Gastrocnemius medialis (tissue), 4 donors: ENCODE results near the gene FRMD3.

Experiments used
- POLR2A ChIP-seq, 2 donors: fragments of 450-650 bp; IDR thresholded peaks; one replicate each; pipeline ENCODE4 v1.6.1; 2017; ENCODE audit warnings: antibody characterized with exemption in 2 of 2, mild to moderate bottlenecking in 2 of 2, moderate library complexity in 2 of 2
- TF ChIP-seq, protein P1 (sequence below), 5 experiments: fragments of 450-650 bp in 3 of 5; fragments of 200-600 bp in 2 of 5; sonication (generic) in 2 of 5; IDR thresholded peaks in 4 of 5; conservative IDR thresholded peaks in 1 of 5; 1 replicate in 4 of 5; 2 replicates in 1 of 5; pipeline ENCODE4 v1.5.1; 2016 to 2019; ENCODE audit warnings: antibody characterized with exemption in 5 of 5, mild to moderate bottlenecking in 3 of 5, moderate library complexity in 3 of 5

DNA sequence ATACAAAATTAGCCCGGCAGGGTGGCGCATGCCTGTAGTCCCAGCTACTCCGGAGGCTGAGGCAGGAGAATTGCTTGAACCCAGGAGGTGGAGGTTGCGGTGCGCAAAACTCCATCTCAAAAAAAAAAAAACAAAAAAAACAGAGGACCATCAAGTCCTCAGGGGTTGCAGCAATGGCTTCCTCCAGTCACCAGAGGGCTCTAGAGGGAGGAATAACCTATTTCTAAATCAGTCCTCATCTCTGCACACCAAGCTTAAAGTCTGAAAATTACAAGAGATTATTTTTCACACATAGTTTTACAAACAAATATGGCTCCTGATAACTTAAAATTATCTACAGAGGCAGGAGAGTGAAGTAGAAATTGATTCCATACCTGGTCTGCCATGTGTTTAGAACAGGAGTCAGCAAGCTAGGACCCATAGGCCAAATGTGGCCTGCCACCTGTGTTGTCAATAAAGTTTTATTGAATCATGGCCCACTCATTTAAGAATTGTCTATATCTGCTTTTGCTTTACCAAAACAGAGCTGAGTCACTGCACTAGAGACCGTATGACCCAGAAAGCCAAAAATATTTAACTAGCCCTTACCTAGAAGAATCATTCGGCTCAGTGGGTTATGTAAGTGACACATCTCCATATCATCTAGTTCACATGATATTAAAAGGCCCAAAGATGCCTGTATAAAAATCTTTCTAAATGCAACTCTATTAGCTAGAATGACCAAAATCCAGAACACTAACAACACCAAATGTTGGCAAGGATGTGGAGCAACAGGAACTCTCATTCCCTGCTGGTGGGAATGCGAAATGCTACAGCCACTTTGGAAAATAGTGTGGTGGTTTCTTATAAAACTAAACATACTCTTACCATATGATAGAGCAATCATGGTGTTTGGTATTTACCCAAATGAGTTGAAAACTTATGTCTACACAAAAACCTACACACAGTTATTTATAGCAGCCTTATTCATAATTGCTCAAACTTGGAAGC lies 207.7 kb downstream of the FRMD3 start:
- TF ChIP-seq, protein P1, sequence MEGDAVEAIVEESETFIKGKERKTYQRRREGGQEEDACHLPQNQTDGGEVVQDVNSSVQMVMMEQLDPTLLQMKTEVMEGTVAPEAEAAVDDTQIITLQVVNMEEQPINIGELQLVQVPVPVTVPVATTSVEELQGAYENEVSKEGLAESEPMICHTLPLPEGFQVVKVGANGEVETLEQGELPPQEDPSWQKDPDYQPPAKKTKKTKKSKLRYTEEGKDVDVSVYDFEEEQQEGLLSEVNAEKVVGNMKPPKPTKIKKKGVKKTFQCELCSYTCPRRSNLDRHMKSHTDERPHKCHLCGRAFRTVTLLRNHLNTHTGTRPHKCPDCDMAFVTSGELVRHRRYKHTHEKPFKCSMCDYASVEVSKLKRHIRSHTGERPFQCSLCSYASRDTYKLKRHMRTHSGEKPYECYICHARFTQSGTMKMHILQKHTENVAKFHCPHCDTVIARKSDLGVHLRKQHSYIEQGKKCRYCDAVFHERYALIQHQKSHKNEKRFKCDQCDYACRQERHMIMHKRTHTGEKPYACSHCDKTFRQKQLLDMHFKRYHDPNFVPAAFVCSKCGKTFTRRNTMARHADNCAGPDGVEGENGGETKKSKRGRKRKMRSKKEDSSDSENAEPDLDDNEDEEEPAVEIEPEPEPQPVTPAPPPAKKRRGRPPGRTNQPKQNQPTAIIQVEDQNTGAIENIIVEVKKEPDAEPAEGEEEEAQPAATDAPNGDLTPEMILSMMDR (IDR thresholded peaks at IDR 0.05 in 4 of 5, conservative IDR thresholded peaks at IDR 0.05 in 1 of 5) = no peak
- no peak for TF ChIP-seq POLR2A (IDR thresholded peaks at IDR 0.05)
